Measurements from ENCODE around the gene PRR5. TPM values are rescaled to one million over a fixed set of nuclear protein-coding genes. Genes with fewer than 3 reads are reported as not detected.

PRR5 gene
- total and polyA plus RNA-seq, 2 of the 13 experiments (the other 11 are each of a cell fraction or from before 2014, with no cell fraction given): 11.6 to 27.5 TPM

GRCh38 chr22:44698531-44699421, 3.2 kb upstream of the PRR5 start:
- Histone ChIP-seq H3K36me3 (replicated peaks in 1 of 2; ENCODE audit: control insufficient read depth in 1 of 2, insufficient read depth in 2 of 2, low read length in 2 of 2) (0 out of 5 replicates have a peak, but pooled peaks cover 0 to 4% of the 10 kb centered on the region in 2 experiments), H3K9me3 (ENCODE audit: low read length) (no peaks in the 10 kb centered on the region), H3K4me1 (ENCODE audit: insufficient read depth, low read length) (peaks cover 22% of the 10 kb centered on the region), H4K20me1 (ENCODE audit: insufficient read depth, low read length) (peaks cover 10% of the 10 kb centered on the region), H3K27ac (ENCODE audit: extremely low read length, insufficient read depth, low read length) (no peak overlapping the region), H3K27me3 (ENCODE audit: control insufficient read depth in 1 of 2, insufficient read depth in 2 of 2, low read length in 2 of 2) (no peaks in the 10 kb centered on the region), H3K79me2 (ENCODE audit: insufficient read depth, low read length) (peaks cover 16% of the 10 kb centered on the region), H3K4me2 (ENCODE audit: low read depth, low read length) (no peak overlapping the region), H3K4me3 (replicated peaks in 1 of 3; ENCODE audit: insufficient read depth in 1 of 3, low read depth in 2 of 3, low read length in 3 of 3) (no peak overlapping the region), H2AFZ (ENCODE audit: low read length) (no peak overlapping the region), H3K9ac (ENCODE audit: insufficient read depth, low read depth, low read length) (no peak overlapping the region)
- DNase-seq (ENCODE audit: low spot score): no peak
- 87% methylated on average over 15 of the region's 23 CpGs for WGBS (ENCODE audit: low lambda C conversion rate)
- CTCF ChIA-PET (ENCODE audit: low intra/inter-chr PET ratio, low total read pairs): interaction anchor here (3.5 kb wide), 1 partner anchor 37 kb away, joined by 38 read pairs; no protein-coding TSS in a partner anchor
- no TSS peak for BruUV-seq (replicated peaks)
- in situ Hi-C loops (cut with HindIII; ENCODE audit: extremely low pct_ligation_motif_present, low pct_unique_long_range_greater_than_20kb): loop anchor here (5.0 kb wide), 1 partner anchor 39 kb away; no protein-coding TSS in a partner anchor
- POLR2A ChIA-PET: no interaction called here
- TF ChIP-seq, protein P1, sequence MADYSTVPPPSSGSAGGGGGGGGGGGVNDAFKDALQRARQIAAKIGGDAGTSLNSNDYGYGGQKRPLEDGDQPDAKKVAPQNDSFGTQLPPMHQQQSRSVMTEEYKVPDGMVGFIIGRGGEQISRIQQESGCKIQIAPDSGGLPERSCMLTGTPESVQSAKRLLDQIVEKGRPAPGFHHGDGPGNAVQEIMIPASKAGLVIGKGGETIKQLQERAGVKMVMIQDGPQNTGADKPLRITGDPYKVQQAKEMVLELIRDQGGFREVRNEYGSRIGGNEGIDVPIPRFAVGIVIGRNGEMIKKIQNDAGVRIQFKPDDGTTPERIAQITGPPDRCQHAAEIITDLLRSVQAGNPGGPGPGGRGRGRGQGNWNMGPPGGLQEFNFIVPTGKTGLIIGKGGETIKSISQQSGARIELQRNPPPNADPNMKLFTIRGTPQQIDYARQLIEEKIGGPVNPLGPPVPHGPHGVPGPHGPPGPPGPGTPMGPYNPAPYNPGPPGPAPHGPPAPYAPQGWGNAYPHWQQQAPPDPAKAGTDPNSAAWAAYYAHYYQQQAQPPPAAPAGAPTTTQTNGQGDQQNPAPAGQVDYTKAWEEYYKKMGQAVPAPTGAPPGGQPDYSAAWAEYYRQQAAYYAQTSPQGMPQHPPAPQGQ (CRISPR knock-in tag; IDR thresholded peaks at IDR 0.05; ENCODE audit: borderline replicate concordance): no peak
- TF ChIP-seq SALL1 (CRISPR knock-in tag; IDR thresholded peaks at IDR 0.05) (no peak), LCORL (IDR thresholded peaks at IDR 0.05) (no peak), LCORL (CRISPR knock-in tag; IDR thresholded peaks at IDR 0.05) (no peak), ZNF670 (CRISPR knock-in tag; IDR thresholded peaks at IDR 0.05; ENCODE audit: borderline replicate concordance) (no peak), ZNF839 (CRISPR knock-in tag; IDR thresholded peaks at IDR 0.05; ENCODE audit: borderline replicate concordance) (no peak), ZNF160 (CRISPR knock-in tag; IDR thresholded peaks at IDR 0.05) (no peak)
- TF ChIP-seq, protein P2, sequence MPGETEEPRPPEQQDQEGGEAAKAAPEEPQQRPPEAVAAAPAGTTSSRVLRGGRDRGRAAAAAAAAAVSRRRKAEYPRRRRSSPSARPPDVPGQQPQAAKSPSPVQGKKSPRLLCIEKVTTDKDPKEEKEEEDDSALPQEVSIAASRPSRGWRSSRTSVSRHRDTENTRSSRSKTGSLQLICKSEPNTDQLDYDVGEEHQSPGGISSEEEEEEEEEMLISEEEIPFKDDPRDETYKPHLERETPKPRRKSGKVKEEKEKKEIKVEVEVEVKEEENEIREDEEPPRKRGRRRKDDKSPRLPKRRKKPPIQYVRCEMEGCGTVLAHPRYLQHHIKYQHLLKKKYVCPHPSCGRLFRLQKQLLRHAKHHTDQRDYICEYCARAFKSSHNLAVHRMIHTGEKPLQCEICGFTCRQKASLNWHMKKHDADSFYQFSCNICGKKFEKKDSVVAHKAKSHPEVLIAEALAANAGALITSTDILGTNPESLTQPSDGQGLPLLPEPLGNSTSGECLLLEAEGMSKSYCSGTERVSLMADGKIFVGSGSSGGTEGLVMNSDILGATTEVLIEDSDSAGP (CRISPR knock-in tag; IDR thresholded peaks at IDR 0.05; ENCODE audit: borderline replicate concordance): no peak
- intact Hi-C loops (cut with micrococcal nuclease; ENCODE audit: unreplicated experiment): no loop called here
- no peak for ATAC-seq
- FAIRE-seq: no peak
